ENCODE results near the gene RLBP1.

RLBP1 gene

DNA sequence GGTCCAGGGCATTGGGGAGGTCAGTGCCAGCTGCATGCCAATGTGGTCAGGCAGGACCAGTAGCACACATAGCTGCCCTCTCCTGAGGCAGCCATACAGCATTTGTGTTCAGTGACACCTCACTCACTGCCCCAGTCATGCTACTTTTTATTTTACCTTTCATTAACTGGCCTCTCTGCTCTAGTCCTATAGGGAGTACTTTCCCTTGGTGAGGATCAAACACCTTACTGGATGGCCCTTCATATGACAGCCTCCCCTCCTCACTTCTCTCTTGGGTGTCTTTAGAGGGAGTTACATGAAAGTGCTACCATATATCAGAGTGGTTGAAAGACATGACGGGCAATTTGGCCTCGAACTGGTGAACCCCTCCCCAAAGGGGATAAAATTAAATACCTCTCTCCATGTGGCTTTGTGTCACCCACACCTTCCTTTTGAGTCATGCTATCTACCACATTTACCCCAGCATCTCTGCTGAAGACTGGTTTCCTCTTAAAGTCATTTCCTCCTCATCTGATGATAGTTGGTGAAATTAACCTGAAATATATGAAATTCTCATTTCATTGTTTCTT, 17.6 kb downstream of the RLBP1 start:
- TF ChIP-seq, protein P1, sequence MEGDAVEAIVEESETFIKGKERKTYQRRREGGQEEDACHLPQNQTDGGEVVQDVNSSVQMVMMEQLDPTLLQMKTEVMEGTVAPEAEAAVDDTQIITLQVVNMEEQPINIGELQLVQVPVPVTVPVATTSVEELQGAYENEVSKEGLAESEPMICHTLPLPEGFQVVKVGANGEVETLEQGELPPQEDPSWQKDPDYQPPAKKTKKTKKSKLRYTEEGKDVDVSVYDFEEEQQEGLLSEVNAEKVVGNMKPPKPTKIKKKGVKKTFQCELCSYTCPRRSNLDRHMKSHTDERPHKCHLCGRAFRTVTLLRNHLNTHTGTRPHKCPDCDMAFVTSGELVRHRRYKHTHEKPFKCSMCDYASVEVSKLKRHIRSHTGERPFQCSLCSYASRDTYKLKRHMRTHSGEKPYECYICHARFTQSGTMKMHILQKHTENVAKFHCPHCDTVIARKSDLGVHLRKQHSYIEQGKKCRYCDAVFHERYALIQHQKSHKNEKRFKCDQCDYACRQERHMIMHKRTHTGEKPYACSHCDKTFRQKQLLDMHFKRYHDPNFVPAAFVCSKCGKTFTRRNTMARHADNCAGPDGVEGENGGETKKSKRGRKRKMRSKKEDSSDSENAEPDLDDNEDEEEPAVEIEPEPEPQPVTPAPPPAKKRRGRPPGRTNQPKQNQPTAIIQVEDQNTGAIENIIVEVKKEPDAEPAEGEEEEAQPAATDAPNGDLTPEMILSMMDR (conservative IDR thresholded peaks at IDR 0.05): no peak
- H3K27ac ChIP-seq: no peak overlapping the region

GRCh38 chr15:89201465-89202005, 19.8 kb downstream of the RLBP1 start:
- no peak overlapping the region for H3K27ac ChIP-seq
- TF ChIP-seq, protein P1 (conservative IDR thresholded peaks at IDR 0.05): no peak

DNA sequence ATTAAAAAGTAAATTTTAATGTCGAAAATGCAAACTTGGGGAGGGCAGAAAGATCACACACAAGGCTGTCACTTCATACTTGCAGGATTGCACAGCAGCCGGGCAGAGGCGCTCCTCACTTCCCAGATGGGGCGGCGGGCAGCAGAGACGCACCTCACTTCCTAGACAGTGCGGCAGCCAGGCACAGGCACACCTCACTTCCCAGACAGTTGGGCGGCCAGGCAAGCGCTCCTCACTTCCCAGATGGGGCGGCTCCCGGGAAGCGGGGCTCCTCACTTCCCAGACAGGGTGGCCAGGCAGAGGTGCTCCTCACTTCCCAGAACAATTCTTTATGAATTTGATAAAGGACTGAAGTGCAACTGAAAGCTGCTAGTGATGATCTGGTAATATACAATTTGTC, 21.2 kb downstream of the RLBP1 start:
- H3K27ac ChIP-seq: no peak overlapping the region
- TF ChIP-seq, protein P1 (conservative IDR thresholded peaks at IDR 0.05): no peak

DNA sequence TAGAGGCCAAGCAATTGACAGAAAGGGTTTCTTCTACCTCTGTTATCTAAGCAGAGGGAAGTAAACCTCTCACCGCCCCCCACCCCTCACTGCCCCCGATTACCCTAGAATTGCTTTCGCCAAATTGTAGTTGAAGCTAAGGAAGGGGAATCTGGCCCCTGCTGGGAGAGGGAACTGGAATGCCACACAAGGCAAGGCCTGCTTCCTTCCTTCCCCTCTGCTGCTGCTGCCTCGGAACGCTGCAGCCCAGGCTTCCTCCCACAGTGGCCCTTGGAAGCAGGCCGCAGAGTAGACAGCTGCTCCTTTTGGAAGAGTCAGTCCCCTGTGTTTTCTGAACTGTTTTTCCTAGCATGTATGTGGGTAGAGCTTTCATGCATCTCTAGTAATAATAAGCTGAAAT, 21.6 kb downstream of the RLBP1 start:
- TF ChIP-seq, protein P1 (conservative IDR thresholded peaks at IDR 0.05): no peak
- H3K27ac ChIP-seq: no peak overlapping the region

DNA sequence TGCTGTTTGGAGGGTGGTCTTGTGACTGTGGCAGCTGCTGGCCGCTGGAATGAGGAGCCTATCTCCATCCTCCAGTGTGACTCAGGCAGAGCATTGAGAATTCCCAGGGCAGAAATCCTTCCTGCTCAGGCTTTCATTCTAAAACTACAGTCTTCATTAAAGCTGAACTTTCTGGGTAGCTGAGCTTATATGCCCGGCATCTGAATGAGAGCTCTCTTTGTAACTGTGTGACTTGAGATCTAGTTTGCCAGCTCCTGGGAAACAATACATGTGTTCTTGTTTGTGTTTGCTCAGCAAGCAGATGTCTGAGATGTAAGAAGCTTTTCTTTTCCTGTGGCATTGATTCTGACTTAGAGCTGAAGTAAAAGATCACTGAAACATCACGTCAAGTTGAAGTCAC, 22.4 kb downstream of the RLBP1 start:
- H3K27ac ChIP-seq: no peak overlapping the region
- TF ChIP-seq, protein P1 (conservative IDR thresholded peaks at IDR 0.05): no peak

DNA sequence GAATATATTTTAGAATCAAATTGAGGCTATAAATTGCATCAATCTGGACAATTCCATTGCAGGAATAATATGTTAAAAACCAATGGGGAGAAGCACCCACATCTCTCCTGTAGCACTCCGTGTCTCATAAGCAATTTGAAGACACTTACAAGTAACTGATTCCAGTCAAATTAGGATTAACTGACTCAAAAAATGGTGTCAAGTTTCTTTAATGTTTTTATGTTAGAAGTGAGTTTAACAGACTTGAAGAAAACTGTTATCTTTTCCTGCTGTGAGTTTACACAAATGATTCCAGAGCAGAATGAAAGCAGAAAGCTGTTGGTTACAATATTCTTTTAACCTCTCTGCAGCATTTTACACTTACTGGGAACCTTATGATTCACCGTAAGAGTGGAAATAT, 23.2 kb downstream of the RLBP1 start:
- TF ChIP-seq, protein P1 (conservative IDR thresholded peaks at IDR 0.05): no peak
- no peak overlapping the region for H3K27ac ChIP-seq

GRCh38 chr15:89197503-89197971, 23.8 kb downstream of the RLBP1 start:
- no peak overlapping the region for H3K27ac ChIP-seq
- TF ChIP-seq, protein P1 (conservative IDR thresholded peaks at IDR 0.05): no peak
